Body of pancreas (tissue), 4 donors: ENCODE results near the gene PHC2. TPM values are rescaled to one million over a fixed set of nuclear protein-coding genes. Genes with fewer than 3 reads are reported as not detected.

Source experiments
- ATAC-seq: fragments of 150-250 bp; one replicate; pipeline ENCODE4 v1.9.1; 2016
- DNase-seq, 4 donors: peaks; one replicate each; pipeline ENCODE4 v3.0.0-alpha.2; 2019
- H3K27ac ChIP-seq, 4 donors: fragments of 200-600 bp; sonication (generic); 1 replicate in 3 of 4; 2 replicates in 1 of 4; pipeline versions ENCODE4 v1.5.1 to v1.6.1; 2016 to 2019; ENCODE audit warnings: mild to moderate bottlenecking in 1 of 4, mixed read lengths in 1 of 4, moderate library complexity in 1 of 4
- H3K27me3 ChIP-seq, 2 donors: fragments of 200-600 bp; sonication (generic); one replicate each; pipeline ENCODE4 v1.6.0; 2016; ENCODE audit warnings: mild to moderate bottlenecking in 1 of 2
- H3K36me3 ChIP-seq, 2 donors: fragments of 200-600 bp; sonication (generic); replicated peaks in 1 of 2; 2 replicates each; pipeline ENCODE4 v1.5.1; 2016; ENCODE audit warnings: low read depth in 2 of 2; ENCODE audit not compliant: insufficient read depth in 1 of 2
- H3K4me1 ChIP-seq: fragments of 200-600 bp; sonication (generic); one replicate; pipeline ENCODE4 v1.6.0; 2016
- H3K4me3 ChIP-seq, 2 donors: fragments of 200-600 bp; sonication (generic); 1 replicate in 1 of 2; 2 replicates in 1 of 2; pipeline ENCODE4 v1.5.1; 2016 to 2019
- H3K9me3 ChIP-seq, 3 donors: fragments of 200-600 bp; sonication (generic); 1 replicate in 2 of 3; 2 replicates in 1 of 3; pipeline ENCODE4 v1.5.1; 2016
- POLR2A ChIP-seq, 3 donors: fragments of 450-650 bp; IDR thresholded peaks; one replicate each; pipeline ENCODE4 v1.6.1; 2016; ENCODE audit warnings: antibody characterized with exemption in 3 of 3, mild to moderate bottlenecking in 2 of 3
- WGBS, 2 donors: methylation state at CpG; one replicate each; pipeline ENCODE4 v1.1.5; 2017; 5-methylcytosine and 5-hydroxymethylcytosine counted together
- intact Hi-C: fragments of 100-400 bp; cut with DNase I; formaldehyde crosslinking; loops from one replicate; pipeline ENCODE4 v1.15.1; 2023
- total RNA-seq, 2 donors: library from RNA; depleted of rRNA; stranded (reverse); fragments of >200 nt; gene quantifications; one replicate each; pipeline ENCODE4 v1.1.0, GENCODE V29; 2016
- TF ChIP-seq, protein P1 (sequence below), 7 experiments: fragments of 450-650 bp in 4 of 7; fragments of 200-600 bp in 3 of 7; sonication (generic) in 3 of 7; IDR thresholded peaks; one replicate each; pipeline ENCODE4 v1.5.1; 2016 to 2019; ENCODE audit warnings: antibody characterized with exemption in 7 of 7

PHC2 gene
- total RNA-seq, 2 donors from 2014 or later, result 41.8 to 44.5 TPM

DNA sequence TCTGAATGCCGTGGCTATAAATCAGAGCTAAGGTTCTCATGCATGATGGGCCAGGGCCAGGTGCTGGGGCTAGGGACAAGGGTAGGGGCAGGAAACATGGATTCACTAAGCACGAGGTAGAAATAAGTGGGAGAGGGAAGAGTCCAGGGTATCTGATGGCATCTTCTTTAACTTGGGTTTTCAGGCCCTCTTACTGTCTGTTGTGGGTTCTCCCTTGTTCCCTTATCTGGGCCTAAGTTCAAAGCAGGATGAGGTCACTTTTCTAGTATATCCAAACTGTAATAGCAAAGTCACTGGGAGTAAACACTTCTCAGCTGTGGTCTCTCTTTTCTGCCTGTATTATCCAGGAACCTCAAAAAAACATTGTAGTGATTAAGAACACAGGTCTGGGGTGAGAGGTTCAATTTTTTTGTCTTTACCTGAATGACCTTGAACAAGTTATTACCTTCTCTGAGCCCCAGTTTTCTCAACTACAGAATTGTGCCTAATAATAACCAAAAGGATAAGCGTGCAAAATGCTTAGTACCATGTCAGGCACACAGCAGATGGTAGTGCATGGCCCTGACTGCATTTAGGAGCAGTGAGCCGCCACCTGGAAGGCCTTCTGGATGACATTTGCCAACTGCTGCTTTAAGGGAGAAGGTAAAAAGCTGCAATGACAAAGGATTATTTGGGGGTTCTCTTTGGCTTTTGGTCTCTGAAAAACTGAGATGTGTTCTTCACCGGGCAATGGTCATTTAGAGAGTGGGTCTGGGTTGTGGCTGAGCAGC lies 56.4 kb downstream of the PHC2 start:
- no peaks in the 10 kb centered on the region for H3K27me3 ChIP-seq
- ATAC-seq (no peak), DNase-seq (no peak)
- H3K4me1 ChIP-seq, result peaks cover 4% of the 10 kb centered on the region
- H3K27ac ChIP-seq, result no peak overlapping the region
- 87 to 91% methylated on average over 5 of the region's 5 CpGs for WGBS, 2 donors
- no peaks in the 10 kb centered on the region for H3K9me3 ChIP-seq
- TF ChIP-seq POLR2A (IDR thresholded peaks at IDR 0.05), result no peak
- TF ChIP-seq, protein P1, sequence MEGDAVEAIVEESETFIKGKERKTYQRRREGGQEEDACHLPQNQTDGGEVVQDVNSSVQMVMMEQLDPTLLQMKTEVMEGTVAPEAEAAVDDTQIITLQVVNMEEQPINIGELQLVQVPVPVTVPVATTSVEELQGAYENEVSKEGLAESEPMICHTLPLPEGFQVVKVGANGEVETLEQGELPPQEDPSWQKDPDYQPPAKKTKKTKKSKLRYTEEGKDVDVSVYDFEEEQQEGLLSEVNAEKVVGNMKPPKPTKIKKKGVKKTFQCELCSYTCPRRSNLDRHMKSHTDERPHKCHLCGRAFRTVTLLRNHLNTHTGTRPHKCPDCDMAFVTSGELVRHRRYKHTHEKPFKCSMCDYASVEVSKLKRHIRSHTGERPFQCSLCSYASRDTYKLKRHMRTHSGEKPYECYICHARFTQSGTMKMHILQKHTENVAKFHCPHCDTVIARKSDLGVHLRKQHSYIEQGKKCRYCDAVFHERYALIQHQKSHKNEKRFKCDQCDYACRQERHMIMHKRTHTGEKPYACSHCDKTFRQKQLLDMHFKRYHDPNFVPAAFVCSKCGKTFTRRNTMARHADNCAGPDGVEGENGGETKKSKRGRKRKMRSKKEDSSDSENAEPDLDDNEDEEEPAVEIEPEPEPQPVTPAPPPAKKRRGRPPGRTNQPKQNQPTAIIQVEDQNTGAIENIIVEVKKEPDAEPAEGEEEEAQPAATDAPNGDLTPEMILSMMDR (IDR thresholded peaks at IDR 0.05), result no peak
- H3K36me3 ChIP-seq, result peaks cover 0 to 2% of the 10 kb centered on the region in 2 donors
- H3K4me3 ChIP-seq, result no peak overlapping the region
- intact Hi-C loops, result no loop called here

DNA sequence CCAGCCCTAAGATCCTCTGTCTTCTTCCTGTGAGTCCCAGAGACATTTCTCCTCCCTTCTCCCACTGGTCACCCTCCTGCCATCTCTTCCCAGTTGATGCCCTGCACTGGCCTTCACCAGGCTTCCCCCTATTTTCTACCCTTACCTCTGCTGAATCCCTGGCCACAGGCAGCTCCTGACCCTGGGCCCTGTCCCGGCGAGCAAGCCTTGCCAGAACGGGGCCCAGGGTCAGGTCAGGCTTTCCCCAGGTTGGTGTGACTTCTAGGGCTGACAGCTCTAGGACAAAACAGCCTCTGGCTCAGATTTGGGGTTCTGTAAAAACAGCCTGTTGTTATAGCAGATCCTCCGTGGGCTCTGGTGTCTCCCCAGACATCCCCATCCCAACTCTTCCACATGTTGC lies 57.3 kb downstream of the PHC2 start:
- Histone ChIP-seq H3K27ac (no peak overlapping the region), H3K4me1 (peaks cover 4% of the 10 kb centered on the region), H3K4me3 (no peak overlapping the region), H3K9me3 (no peaks in the 10 kb centered on the region), H3K27me3 (no peaks in the 10 kb centered on the region), H3K36me3 (peaks cover 0 to 2% of the 10 kb centered on the region in 2 donors)
- DNase-seq, result no peak
- 87 to 92% methylated on average over 4 of the region's 4 CpGs for WGBS, 2 donors
- no peak for TF ChIP-seq POLR2A (IDR thresholded peaks at IDR 0.05)
- TF ChIP-seq, protein P1 (IDR thresholded peaks at IDR 0.05), result no peak
- intact Hi-C loops, result no loop called here
- no peak for ATAC-seq

DNA sequence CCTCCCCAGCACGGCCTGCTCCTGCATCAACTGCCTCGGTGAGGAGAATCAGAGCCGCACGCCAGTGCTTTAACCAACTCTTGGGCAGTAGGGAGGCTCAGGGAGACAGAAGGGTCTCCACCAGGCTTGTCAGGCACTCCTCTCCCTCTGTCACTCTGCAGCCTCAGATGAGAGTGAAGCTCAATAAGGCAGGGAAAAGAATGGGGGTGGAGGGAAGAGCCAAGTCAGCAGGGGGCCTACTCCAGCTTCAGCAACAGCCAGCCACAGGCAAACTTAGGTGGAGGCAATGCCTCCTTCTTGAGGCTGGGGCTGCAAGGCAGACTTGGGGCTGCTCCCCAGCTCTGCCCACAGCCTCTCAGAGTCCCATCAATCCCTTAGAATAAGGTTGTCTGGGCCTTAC lies 58.2 kb downstream of the PHC2 start:
- Histone ChIP-seq H3K4me1 (peaks cover 4% of the 10 kb centered on the region), H3K4me3 (no peak overlapping the region), H3K27ac (no peak overlapping the region), H3K27me3 (no peaks in the 10 kb centered on the region), H3K9me3 (no peaks in the 10 kb centered on the region), H3K36me3 (peaks cover 0 to 2% of the 10 kb centered on the region in 2 donors)
- intact Hi-C loops, result no loop called here
- TF ChIP-seq POLR2A (IDR thresholded peaks at IDR 0.05), result no peak
- TF ChIP-seq, protein P1 (IDR thresholded peaks at IDR 0.05), result no peak
- DNase-seq (no peak), ATAC-seq (no peak)
- WGBS, 2 donors, result 86 to 100% methylated on average over 3 to 4 of the region's 4 CpGs

DNA sequence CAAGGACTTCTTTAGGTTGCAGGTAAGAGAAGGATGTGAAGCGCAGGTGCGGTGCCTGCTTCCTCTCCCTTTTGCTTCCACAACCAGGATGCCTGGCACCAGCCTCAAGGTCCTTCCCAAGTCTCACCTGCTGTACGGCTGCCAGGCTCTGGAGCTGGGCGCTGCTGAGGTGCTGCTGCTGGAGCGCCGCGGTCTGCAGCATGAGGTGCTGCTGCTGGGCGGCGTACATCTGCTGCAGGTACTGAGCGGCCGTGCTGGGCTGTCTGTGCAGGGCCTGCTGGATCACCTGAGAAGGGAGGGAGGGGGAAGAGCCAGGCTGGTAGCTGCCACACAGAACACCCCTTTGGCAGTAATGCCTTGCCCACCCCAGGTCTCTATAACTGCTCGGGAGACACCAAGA lies 58.7 kb downstream of the PHC2 start:
- ATAC-seq (no peak), DNase-seq (no peak)
- 91 to 95% methylated on average over 7 to 12 of the region's 12 CpGs for WGBS, 2 donors
- H3K27me3 ChIP-seq, result no peaks in the 10 kb centered on the region
- intact Hi-C loops, result no loop called here
- TF ChIP-seq, protein P1 (IDR thresholded peaks at IDR 0.05), result no peak
- no peak for TF ChIP-seq POLR2A (IDR thresholded peaks at IDR 0.05)
- no peak overlapping the region for H3K27ac ChIP-seq
- peaks cover 8% of the 10 kb centered on the region for H3K4me1 ChIP-seq
- no peaks in the 10 kb centered on the region for H3K9me3 ChIP-seq
- H3K36me3 ChIP-seq, result peaks cover 0 to 2% of the 10 kb centered on the region in 2 donors
- no peak overlapping the region for H3K4me3 ChIP-seq

DNA sequence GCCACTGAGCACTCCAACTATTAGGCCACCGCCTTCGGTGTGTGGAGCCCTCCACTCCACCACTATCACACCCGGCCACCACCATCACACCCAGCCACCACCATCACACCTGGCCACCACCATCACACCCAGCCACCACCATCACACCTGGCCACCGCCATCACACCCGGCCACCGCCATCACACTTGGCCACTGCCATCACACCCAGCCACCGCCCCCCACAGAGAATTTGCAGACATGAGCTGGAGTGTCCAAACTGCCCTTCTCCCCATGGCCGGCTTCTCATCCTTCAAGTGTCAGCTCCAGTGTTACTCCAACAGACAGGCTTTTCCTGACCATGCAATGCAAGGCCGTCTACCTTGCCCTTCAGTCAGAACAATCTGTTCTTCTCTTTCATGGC lies 59.6 kb downstream of the PHC2 start:
- H3K27ac ChIP-seq, result no peak overlapping the region
- intact Hi-C loops, result no loop called here
- no peak overlapping the region for H3K4me3 ChIP-seq
- H3K36me3 ChIP-seq, result peaks cover 0 to 2% of the 10 kb centered on the region in 2 donors
- 91 to 93% methylated on average over 9 of the region's 9 CpGs for WGBS, 2 donors
- H3K27me3 ChIP-seq, result no peaks in the 10 kb centered on the region
- no peak for DNase-seq
- ATAC-seq, result no peak
- H3K9me3 ChIP-seq, result no peaks in the 10 kb centered on the region
- peaks cover 4% of the 10 kb centered on the region for H3K4me1 ChIP-seq
- TF ChIP-seq, protein P1 (IDR thresholded peaks at IDR 0.05), result no peak
- no peak for TF ChIP-seq POLR2A (IDR thresholded peaks at IDR 0.05)
